Astrocyte (in vitro differentiated cells and primary cell): ENCODE data around the gene UBE4B.

Experiments
- CTCF ChIP-seq: IDR thresholded peaks from 2 replicates; pipeline ENCODE4 v1.5.1; 2011; ENCODE audit warnings: low read depth, mild to moderate bottlenecking, inconsistent platforms, low read length, moderate library complexity; ENCODE audit not compliant: insufficient read depth
- EZH2 ChIP-seq: IDR thresholded peaks from 2 replicates; pipeline ENCODE4 v1.6.1; 2012; ENCODE audit warnings: mild to moderate bottlenecking, low read length, inconsistent platforms; ENCODE audit not compliant: insufficient read depth

GRCh38 chr1:10001016-10001665 lies 31.6 kb upstream of the UBE4B start:
- no peak for TF ChIP-seq CTCF
- TF ChIP-seq EZH2: no peak
